SK-N-SH treated with all-trans-retinoic acid at 6 μM for 48 hours (cell line): ENCODE results near the gene CSNK1D.
A peak's percentile ranks its signal among the peaks of the same experiment; 100 is the strongest.

Source experiments
- ATAC-seq: fragments of 200-7000 bp; cut with Tn5 transposase; 3 replicates; pipeline ENCODE4 v1.9.1; 2020; ENCODE audit warnings: mild to moderate bottlenecking, moderate library complexity
- BACH2 ChIP-seq: fragments of 250-450 bp; sonication (Bioruptor Pico); IDR thresholded peaks from 2 replicates; pipeline ENCODE4 v1.9.0; 2021; ENCODE audit warnings: mild to moderate bottlenecking, borderline replicate concordance
- CSRNP3 ChIP-seq: fragments of 250-450 bp; sonication (Bioruptor Pico); IDR thresholded peaks from 2 replicates; pipeline ENCODE4 v1.5.1; 2021; ENCODE audit warnings: mild to moderate bottlenecking, moderate library complexity
- ESRRG ChIP-seq: fragments of 250-450 bp; sonication (Bioruptor Pico); IDR thresholded peaks from 2 replicates; pipeline ENCODE4 v1.6.1; 2021; ENCODE audit warnings: mild to moderate bottlenecking
- GLIS3 ChIP-seq: fragments of 250-450 bp; sonication (Bioruptor Pico); IDR thresholded peaks from 2 replicates; pipeline ENCODE4 v1.5.0; 2020; ENCODE audit warnings: mild to moderate bottlenecking, moderate library complexity
- ISL1 ChIP-seq: fragments of 250-450 bp; sonication (Bioruptor Pico); IDR thresholded peaks from 2 replicates; pipeline ENCODE4 v2.1.2; 2022; ENCODE audit warnings: mild to moderate bottlenecking, moderate library complexity
- OSR1 ChIP-seq: fragments of 250-450 bp; sonication (Bioruptor Pico); IDR thresholded peaks from 2 replicates; pipeline ENCODE4 v1.8.0; 2022; ENCODE audit warnings: moderate library complexity, mild to moderate bottlenecking, inconsistent platforms
- PATZ1 ChIP-seq: fragments of 250-450 bp; sonication (Bioruptor Pico); IDR thresholded peaks from 2 replicates; pipeline ENCODE4 v1.8.0; 2020; ENCODE audit warnings: mild to moderate bottlenecking, moderate library complexity, borderline replicate concordance
- PPARA ChIP-seq: fragments of 250-450 bp; sonication (Bioruptor Pico); IDR thresholded peaks from 2 replicates; pipeline ENCODE4 v1.5.0; 2020; ENCODE audit warnings: mild to moderate bottlenecking, borderline replicate concordance
- RARB ChIP-seq: fragments of 250-450 bp; sonication (Bioruptor Pico); IDR thresholded peaks from 2 replicates; pipeline ENCODE4 v1.8.0; 2021; ENCODE audit warnings: mild to moderate bottlenecking, moderate library complexity
- SNAI2 ChIP-seq: fragments of 250-450 bp; sonication (Bioruptor Pico); IDR thresholded peaks from 2 replicates; pipeline ENCODE4 v1.5.0; 2020; ENCODE audit warnings: mild to moderate bottlenecking, moderate library complexity
- TOX ChIP-seq: fragments of 250-450 bp; sonication (Bioruptor Pico); IDR thresholded peaks from 2 replicates; pipeline ENCODE4 v1.8.0; 2021; ENCODE audit warnings: mild to moderate bottlenecking, moderate library complexity, borderline replicate concordance
- ZC3H10 ChIP-seq: fragments of 250-450 bp; sonication (Bioruptor Pico); IDR thresholded peaks from 2 replicates; pipeline ENCODE4 v1.5.1; 2021; ENCODE audit warnings: mild to moderate bottlenecking, moderate library complexity
- ZFP3 ChIP-seq: fragments of 250-450 bp; sonication (Bioruptor Pico); IDR thresholded peaks from 2 replicates; pipeline ENCODE4 v1.5.0; 2020; ENCODE audit warnings: mild to moderate bottlenecking, moderate library complexity
- ZFP30 ChIP-seq: fragments of 450-650 bp; formaldehyde crosslinking; IDR thresholded peaks from 2 replicates; pipeline ENCODE4 v1.5.0; 2022; ENCODE audit warnings: mild to moderate bottlenecking, moderate library complexity
- ZNF565 ChIP-seq: fragments of 450-650 bp; formaldehyde crosslinking; conservative IDR thresholded peaks from 2 replicates; pipeline ENCODE4 v1.5.0; 2020; ENCODE audit warnings: low read depth, mild to moderate bottlenecking, moderate library complexity
- ZNF70 ChIP-seq: fragments of 450-650 bp; formaldehyde crosslinking; IDR thresholded peaks from 2 replicates; pipeline ENCODE4 v1.5.0; 2020; ENCODE audit warnings: mild to moderate bottlenecking, moderate library complexity
- ZNF8 ChIP-seq: fragments of 450-650 bp; formaldehyde crosslinking; IDR thresholded peaks from 2 replicates; pipeline ENCODE4 v1.5.0; 2020; ENCODE audit warnings: mild to moderate bottlenecking, moderate library complexity
- TF ChIP-seq, protein P1 (sequence below): fragments of 250-450 bp; sonication (Bioruptor Pico); IDR thresholded peaks from 2 replicates; pipeline ENCODE4 v1.8.0; 2021; ENCODE audit warnings: low read depth, mild to moderate bottlenecking, moderate library complexity, borderline replicate concordance
- TF ChIP-seq, protein P2 (sequence below): fragments of 250-450 bp; sonication (Bioruptor Pico); IDR thresholded peaks from 2 replicates; pipeline ENCODE4 v1.5.1; 2020; ENCODE audit warnings: low read depth, mild to moderate bottlenecking, moderate library complexity
- TF ChIP-seq, protein P3 (sequence below): fragments of 250-450 bp; sonication (Bioruptor Pico); IDR thresholded peaks from 2 replicates; pipeline ENCODE4 v1.5.0; 2020; ENCODE audit warnings: mild to moderate bottlenecking, moderate library complexity

CSNK1D gene

DNA sequence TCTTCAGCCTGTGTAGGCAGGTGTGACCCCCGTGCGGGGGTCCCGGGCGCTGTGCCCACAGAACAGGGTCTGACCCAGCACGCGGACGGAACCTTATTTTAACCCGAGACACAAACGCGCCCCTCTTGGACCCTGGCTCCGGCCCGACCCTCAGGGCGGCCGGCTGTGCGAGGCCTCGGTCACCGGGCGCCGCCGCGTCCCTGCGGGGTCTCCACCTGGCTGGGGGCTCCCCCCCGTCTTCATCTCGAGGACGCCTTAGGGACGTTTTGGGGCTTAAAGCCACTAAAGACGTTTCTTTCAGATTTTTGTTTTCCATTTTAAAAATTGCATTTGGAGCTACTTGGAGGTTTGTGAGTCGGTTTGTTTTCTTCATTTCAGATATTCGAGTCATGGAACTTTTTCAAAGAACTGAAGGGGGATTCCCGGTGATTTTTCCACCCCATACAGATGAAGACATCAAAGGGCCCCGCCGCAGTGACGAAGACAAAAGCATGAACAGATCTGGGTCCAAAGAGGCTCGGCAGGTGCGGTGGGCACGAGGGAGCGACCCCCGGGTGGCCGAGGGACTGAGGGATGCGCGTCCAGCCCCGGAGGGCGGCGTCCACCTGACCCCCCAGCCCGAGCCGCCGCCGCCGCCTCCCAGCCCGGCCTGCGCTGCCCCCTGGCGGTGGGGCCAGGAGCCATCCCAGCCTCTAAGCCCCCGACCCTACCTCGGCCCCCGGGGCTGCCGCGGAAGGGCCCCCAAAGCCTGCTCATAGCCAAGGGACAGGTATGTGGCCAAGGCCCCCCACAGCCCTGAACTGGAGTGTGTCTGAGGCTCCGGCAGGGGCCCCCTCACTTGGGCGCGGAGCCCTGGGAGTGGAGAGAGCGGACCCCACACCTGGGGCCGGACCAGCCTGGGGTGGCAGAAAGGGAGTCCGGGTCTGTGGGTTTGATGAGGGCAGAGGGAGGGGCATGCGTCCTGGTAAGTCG, 47.7 kb upstream of the CSNK1D start:
- TF ChIP-seq ZNF565 (CRISPR knock-in tag) (no peak), ZNF8 (no peak), ZFP3 (CRISPR knock-in tag) (no peak), OSR1 (no peak), ISL1 (no peak)
- peak; percentile 79 for ATAC-seq

DNA sequence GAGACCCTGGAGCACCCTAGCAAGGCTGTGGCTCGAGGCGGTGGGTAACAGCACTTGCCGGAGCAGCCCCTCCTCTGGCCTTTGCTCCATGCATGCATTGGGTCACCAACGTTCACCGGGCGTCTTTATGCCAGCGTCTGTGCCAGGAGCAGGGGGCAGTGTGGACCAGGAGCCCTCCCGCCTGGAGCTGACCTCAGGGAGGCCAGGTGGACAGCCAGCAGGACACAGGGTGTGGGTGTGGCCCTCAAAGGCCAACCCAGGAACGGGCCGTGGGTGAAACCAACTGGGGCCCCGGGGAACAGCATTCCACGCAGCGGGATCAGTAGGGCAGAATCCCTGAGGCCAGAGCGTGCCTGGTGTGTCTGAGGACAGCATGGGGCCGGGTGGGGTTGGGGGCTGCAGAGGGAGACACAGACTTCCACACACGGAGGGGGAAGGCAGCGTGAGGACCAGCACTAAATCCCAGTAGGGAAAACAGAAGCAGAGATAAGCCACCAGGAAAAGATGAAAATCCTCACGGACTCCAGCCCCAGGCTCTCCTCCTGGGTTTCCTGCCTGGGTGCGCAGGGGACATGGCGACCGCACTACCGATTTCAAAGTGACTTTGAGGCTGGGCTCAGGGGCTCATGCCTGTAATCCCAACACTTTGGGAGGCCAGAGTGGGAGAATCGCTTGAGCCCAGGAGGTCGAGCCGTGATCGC, 46.8 kb upstream of the CSNK1D start:
- ATAC-seq = peak; percentile 48
- TF ChIP-seq TOX (CRISPR knock-in tag) (no peak), ZNF565 (CRISPR knock-in tag) (no peak), CSRNP3 (CRISPR knock-in tag) (no peak)
- TF ChIP-seq, all 23 proteins: peak for 0

GRCh38 chr17:82319619-82320062, 46.1 kb upstream of the CSNK1D start:
- no peak for ATAC-seq
- TF ChIP-seq GLIS3 (CRISPR knock-in tag) (no peak), BACH2 (CRISPR knock-in tag) (no peak), TOX (CRISPR knock-in tag) (no peak), ISL1 (no peak)

GRCh38 chr17:82318772-82319606, 45.5 kb upstream of the CSNK1D start:
- TF ChIP-seq GLIS3 (CRISPR knock-in tag) (no peak), ISL1 (no peak), SNAI2 (CRISPR knock-in tag) (no peak), BACH2 (CRISPR knock-in tag) (no peak), ZC3H10 (CRISPR knock-in tag) (no peak), PATZ1 (CRISPR knock-in tag) (no peak), ZFP30 (CRISPR knock-in tag) (no peak), PPARA (CRISPR knock-in tag) (no peak), ESRRG (CRISPR knock-in tag) (no peak), RARB (CRISPR knock-in tag) (no peak), CSRNP3 (CRISPR knock-in tag) (no peak), ZNF70 (no peak), OSR1 (no peak), ZNF565 (CRISPR knock-in tag) (no peak), ZNF8 (no peak), TOX (CRISPR knock-in tag) (no peak)
- TF ChIP-seq, protein P1, sequence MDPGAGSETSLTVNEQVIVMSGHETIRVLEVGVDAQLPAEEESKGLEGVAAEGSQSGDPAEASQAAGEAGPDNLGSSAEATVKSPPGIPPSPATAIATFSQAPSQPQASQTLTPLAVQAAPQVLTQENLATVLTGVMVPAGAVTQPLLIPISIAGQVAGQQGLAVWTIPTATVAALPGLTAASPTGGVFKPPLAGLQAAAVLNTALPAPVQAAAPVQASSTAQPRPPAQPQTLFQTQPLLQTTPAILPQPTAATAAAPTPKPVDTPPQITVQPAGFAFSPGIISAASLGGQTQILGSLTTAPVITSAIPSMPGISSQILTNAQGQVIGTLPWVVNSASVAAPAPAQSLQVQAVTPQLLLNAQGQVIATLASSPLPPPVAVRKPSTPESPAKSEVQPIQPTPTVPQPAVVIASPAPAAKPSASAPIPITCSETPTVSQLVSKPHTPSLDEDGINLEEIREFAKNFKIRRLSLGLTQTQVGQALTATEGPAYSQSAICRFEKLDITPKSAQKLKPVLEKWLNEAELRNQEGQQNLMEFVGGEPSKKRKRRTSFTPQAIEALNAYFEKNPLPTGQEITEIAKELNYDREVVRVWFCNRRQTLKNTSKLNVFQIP (CRISPR knock-in tag) = no peak
- TF ChIP-seq, protein P2, sequence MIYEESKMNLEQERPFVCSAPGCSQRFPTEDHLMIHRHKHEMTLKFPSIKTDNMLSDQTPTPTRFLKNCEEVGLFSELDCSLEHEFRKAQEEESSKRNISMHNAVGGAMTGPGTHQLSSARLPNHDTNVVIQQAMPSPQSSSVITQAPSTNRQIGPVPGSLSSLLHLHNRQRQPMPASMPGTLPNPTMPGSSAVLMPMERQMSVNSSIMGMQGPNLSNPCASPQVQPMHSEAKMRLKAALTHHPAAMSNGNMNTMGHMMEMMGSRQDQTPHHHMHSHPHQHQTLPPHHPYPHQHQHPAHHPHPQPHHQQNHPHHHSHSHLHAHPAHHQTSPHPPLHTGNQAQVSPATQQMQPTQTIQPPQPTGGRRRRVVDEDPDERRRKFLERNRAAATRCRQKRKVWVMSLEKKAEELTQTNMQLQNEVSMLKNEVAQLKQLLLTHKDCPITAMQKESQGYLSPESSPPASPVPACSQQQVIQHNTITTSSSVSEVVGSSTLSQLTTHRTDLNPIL (CRISPR knock-in tag) = no peak
- TF ChIP-seq, protein P3, sequence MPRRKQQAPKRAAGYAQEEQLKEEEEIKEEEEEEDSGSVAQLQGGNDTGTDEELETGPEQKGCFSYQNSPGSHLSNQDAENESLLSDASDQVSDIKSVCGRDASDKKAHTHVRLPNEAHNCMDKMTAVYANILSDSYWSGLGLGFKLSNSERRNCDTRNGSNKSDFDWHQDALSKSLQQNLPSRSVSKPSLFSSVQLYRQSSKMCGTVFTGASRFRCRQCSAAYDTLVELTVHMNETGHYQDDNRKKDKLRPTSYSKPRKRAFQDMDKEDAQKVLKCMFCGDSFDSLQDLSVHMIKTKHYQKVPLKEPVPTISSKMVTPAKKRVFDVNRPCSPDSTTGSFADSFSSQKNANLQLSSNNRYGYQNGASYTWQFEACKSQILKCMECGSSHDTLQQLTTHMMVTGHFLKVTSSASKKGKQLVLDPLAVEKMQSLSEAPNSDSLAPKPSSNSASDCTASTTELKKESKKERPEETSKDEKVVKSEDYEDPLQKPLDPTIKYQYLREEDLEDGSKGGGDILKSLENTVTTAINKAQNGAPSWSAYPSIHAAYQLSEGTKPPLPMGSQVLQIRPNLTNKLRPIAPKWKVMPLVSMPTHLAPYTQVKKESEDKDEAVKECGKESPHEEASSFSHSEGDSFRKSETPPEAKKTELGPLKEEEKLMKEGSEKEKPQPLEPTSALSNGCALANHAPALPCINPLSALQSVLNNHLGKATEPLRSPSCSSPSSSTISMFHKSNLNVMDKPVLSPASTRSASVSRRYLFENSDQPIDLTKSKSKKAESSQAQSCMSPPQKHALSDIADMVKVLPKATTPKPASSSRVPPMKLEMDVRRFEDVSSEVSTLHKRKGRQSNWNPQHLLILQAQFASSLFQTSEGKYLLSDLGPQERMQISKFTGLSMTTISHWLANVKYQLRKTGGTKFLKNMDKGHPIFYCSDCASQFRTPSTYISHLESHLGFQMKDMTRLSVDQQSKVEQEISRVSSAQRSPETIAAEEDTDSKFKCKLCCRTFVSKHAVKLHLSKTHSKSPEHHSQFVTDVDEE (CRISPR knock-in tag) = no peak
- ATAC-seq = no peak
